NCI-H2227 treated with DMSO at 0.1 percent for 48 hours (cell line): ENCODE data around the gene HSPB9.

ENCODE experiments used
- DNase-seq: peaks from one replicate; lab custom pipeline; 2025; lab: John Stamatoyannopoulos, UW

Gene HSPB9

GRCh38 chr17:42101513-42102292 lies 20.9 kb upstream of the HSPB9 start:
- no peak for DNase-seq

DNA sequence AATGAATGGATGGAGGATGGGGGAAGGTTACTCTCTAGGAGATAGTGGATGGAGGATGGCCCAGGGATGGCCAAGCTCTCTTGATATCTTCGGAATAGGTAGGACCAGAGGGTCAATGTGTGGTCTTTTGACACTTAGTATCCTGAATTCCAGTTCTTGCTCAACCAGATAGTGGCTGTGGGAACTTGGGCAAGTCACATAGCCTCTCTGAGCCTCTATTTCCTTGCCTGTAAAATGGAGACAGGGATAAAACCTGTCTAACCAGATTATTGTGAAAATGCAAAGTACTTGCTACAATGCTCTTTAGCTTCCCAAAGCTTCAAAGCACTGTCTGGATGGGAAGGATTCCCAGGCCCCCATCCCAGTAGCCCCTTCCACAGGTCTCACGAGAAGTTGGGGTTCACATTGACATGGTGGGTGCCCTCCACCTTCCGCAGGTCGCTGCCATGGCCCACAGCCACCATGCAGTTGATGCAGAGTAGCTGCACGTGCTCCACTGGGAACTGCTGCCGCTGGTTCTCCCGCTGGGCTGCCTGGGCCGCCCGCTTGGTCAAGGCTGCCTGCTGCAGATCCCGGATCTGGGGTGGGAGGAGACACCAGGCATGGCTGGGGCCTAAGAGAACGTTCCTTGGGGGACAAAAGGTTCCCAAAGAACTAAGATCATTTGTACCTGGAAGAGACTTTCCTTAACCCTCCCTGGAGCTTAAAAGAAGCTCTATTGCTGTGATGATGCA lies 19.2 kb upstream of the HSPB9 start:
- no peak for DNase-seq

GRCh38 chr17:42104264-42104663 lies 18.3 kb upstream of the HSPB9 start:
- DNase-seq = no peak

DNA sequence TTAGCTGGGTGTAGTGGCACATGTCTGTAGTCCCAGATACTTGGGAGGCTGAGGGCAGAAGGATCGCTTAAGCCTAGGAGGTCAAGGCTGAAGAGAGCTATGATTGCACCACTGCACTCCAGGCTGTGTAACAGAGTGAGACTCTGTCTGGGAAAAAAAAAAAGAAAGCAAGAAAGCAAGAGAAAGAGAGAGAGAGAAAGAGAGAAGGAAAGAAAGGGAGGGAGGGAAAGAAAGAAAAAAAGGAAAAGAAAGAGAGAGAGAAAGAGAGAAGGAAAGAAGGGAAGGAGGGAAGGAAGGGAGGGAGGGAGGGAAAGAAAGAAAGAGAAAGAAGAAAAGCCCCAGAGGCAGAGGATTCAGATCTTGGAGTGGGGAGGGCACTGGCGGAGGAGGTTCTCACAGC lies 16.6 kb upstream of the HSPB9 start:
- DNase-seq = no peak

GRCh38 chr17:42107124-42107523 lies 15.5 kb upstream of the HSPB9 start:
- DNase-seq = no peak

DNA sequence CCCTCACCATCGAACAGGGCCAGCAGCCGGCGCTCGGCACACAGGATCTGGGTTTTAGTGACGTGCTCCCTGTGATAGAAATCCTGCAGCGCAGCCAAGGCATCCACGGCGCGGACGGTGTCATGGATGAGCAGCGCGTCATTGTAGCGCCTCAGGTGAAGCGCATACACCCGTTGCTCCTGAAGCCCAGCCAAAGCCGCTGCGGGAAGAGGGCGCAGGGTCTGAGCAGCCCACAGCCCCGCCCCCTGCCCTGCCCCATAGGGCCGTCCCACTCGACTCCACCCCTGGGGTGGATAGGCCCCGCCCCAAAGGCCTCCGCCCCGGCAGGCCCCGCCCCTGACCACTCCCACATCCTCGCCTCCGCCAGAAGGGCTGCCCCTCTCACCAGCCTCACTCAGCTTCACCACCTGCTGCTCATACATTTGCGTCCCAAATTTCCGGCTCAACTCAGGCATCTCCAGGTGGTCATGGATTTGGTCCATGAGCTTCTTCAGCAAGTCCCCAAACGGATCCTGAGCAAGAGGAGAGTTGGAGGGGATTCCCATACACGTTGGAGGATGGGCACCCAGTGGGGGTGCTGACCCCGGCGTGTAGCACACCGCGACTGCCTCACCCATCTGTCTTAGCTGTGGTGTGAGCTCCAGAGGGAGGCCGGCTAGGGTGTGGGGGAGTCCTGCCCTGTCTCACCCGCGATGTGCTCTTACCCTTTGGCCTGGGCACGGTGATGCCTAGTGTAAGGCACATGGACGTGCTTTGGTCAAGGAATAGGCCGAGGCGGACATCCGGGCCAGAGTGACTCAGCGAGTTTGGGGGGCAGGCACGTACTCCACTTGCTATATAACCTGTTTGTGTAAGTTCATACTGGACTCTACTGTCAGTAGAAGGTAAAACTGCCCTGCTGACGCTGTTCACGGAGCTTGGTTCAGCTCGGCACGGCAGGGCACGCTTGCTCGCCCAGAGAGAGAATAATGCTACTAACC lies 14.7 kb upstream of the HSPB9 start:
- DNase-seq = peak; percentile 90

- no peak for DNase-seq
Measured at GRCh38 chr17:42109086-42109485, 13.5 kb upstream of the HSPB9 start.

GRCh38 chr17:42110301-42111264 lies 12.0 kb upstream of the HSPB9 start:
- DNase-seq = no peak

DNA sequence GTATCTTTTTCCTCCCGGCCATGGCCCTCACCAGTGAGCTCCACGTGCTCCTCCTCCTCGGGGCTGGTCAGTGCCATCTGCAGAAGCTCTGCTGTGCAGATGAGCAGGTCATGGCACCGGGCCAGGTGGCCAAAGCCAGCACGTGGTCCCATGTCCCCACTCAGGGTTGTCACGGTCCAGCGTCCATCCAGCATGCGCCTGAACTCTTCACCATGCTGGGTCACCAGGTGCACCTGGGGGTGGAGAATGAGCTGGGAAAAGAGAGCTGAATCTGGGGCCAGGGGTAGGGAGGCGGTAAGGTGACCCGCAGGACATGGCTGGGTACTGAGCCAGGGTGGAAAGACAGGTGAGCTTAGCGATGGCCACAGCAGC lies 11.4 kb upstream of the HSPB9 start:
- no peak for DNase-seq

DNA sequence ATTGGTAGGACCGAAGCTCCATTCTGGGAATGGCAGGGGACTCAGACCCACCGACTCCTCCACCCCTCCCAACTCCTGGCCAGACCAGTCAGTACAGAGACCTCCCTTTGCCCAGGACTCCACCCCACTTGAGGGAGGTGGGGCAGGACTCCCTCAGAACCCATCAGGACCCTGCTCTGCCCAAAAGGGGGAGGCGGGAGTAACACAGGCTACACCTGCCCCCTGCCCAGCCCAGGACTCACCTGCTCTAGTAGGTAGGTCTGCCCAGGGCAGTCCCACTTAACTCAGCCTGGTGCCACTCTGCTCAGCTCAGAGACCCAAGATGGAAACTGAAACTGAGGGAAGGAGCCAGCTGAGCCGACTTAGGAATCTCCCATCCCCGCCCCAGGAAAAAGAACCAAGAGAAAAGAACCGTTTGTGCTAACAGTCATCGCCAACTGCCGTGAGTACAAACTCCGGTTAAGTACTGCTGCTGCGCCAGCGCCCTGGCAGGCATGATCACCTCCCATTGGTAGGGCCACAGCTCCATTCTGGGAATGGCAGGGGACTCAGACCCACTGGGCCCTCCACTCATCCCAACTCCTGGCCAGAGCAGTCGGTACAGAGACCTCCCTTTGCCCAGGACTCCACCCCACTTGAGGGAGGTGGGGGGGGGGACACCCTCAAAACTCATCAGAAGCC lies 10.6 kb upstream of the HSPB9 start:
- no peak for DNase-seq

GRCh38 chr17:42112552-42113176 lies 9.9 kb upstream of the HSPB9 start, which contains the start of gene DHX58:
DHX58 (minus strand) TSS chr17:42112714; CDS start chr17:42111892, 822 bp downstream.
- peak; percentile 87 for DNase-seq

- no peak for DNase-seq
Measured at GRCh38 chr17:42113293-42114069, 9.1 kb upstream of the HSPB9 start.

- no peak for DNase-seq
Measured at GRCh38 chr17:42114118-42114517, 8.5 kb upstream of the HSPB9 start.

- DNase-seq = peak; percentile 82
Measured at GRCh38 chr17:42116705-42117396, 5.8 kb upstream of the HSPB9 start.

DNA sequence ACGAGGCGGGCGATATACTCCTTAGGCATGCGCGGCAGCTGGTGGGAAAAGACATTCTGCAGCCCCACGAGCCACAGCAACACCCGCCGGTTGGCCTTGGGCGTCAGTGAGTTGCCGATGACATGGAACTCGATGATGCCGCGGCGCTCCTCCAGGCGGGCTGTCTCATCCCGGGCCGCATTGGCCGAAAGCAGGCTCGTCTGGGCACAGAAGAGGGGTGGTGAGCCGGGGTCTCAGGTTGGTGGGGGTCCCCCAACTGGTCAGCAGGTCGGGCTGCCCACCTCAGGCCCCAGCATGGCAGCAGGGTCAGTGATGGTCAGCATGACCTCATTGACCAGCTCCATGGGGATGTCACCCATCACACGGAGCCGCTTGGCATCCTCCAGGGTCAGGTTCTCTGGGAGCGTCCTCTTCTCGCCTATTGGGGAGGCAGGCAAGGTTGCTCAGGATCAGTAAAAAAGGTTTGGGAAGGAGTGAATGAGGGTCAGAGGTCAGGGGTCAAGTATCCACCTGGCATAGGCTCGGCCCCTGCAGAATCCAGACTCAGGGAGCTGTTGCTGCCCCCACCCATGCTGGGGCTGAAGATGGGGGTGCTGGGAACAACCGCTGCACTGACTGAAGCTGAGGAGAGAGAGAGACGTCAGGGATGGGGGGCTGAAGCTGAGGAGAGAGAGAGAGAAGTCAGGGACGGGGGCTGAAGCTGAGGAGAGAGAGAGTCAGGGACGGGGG lies 5.0 kb upstream of the HSPB9 start:
- DNase-seq = no peak

DNA sequence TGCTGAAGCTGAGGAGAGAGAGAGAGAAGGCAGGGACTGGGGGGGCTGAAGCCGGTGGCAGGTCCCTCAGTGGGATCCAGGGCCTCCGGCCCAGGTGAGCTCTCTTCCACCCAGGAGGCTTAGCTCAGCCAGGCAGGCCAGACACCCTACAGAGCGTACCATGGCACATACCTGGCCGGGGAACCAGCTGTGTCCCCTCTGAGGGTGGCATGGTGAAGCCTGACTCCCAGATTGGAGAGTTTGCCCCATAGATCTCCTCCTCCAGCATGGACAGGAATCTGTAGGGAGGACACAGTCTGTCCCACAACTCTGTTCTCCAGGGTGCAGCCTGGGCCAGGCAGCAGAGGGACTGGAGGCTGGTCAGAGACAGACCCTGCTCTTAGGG lies 4.5 kb upstream of the HSPB9 start:
- DNase-seq = no peak

- DNase-seq = no peak
Measured at GRCh38 chr17:42118545-42118944, 4.1 kb upstream of the HSPB9 start.

GRCh38 chr17:42119301-42119700 lies 3.3 kb upstream of the HSPB9 start:
- no peak for DNase-seq
